ENCODE results near the gene CD99L2. TPM values are rescaled to one million over a fixed set of nuclear protein-coding genes. Genes with fewer than 3 reads are reported as not detected.
"Not testable (repeated sequence)": the region's sequence is repeated elsewhere in the genome, so short reads cannot be mapped to it uniquely, and the experiment has no call there.

Gene CD99L2
- total RNA-seq, 2 donors from 2014 or later = 66.0 to 72.0 TPM

DNA sequence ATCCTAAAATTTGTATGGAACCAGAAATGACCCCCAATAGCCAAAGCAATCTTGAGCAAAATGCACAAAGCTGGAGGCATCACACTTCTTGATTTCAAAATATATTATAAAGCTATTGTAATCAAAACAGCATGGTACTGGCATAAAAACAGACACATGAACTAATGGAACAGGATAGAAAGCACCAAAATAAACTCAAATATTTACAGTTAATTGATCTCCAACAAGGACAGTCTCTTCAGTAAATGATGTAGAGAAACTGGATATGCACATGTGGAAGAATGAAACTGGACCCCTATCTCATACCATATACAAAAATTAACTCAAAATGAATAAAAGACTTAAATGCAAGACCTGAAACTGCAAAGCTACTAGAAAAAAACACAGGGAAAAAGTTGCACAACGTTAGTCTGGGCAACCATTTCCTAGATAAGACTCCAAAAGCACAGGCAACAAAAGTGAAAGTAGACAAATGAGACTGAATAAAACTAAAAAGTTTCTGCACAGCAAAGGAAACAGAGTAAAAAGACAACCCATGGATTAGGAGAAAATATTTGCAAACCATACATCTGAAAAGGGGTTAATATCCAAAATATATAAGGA lies 64.9 kb downstream of the CD99L2 start:
- Histone ChIP-seq H3K27me3 (no peaks in the 10 kb centered on the region), H3K4me1 (no peaks in the 10 kb centered on the region), H3K36me3 (no peaks in the 10 kb centered on the region), H3K27ac (no peak overlapping the region), H3K4me3 (no peak overlapping the region), H3K9me3 (peaks cover 0 to 6% of the 10 kb centered on the region in 2 donors)
- no peak for DNase-seq (ENCODE audit: low spot score)
- TF ChIP-seq, protein P1, sequence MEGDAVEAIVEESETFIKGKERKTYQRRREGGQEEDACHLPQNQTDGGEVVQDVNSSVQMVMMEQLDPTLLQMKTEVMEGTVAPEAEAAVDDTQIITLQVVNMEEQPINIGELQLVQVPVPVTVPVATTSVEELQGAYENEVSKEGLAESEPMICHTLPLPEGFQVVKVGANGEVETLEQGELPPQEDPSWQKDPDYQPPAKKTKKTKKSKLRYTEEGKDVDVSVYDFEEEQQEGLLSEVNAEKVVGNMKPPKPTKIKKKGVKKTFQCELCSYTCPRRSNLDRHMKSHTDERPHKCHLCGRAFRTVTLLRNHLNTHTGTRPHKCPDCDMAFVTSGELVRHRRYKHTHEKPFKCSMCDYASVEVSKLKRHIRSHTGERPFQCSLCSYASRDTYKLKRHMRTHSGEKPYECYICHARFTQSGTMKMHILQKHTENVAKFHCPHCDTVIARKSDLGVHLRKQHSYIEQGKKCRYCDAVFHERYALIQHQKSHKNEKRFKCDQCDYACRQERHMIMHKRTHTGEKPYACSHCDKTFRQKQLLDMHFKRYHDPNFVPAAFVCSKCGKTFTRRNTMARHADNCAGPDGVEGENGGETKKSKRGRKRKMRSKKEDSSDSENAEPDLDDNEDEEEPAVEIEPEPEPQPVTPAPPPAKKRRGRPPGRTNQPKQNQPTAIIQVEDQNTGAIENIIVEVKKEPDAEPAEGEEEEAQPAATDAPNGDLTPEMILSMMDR (IDR thresholded peaks at IDR 0.05) = no peak

DNA sequence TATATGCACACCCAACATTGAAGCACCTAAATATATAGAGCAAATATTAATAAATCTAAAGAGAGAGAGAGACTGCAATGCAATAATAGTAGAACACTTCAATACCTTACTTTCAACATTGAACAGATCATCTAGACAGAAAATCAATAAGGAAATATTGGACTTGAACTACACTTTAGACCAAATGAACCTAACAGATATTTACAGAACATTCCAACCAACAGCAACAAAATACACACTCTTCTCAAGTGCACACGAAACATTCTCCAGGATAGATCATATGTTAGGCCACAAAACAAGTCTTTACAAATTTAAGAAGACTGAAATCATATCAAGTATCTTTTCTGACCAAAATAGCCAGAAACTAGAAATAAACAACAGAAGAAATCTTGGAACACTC lies 66.6 kb downstream of the CD99L2 start:
- Histone ChIP-seq H3K4me3 (no peak overlapping the region), H3K27ac (no peak overlapping the region), H3K27me3 (no peaks in the 10 kb centered on the region), H3K36me3 (no peaks in the 10 kb centered on the region), H3K9me3 (peaks cover 0 to 6% of the 10 kb centered on the region in 2 donors), H3K4me1 (no peaks in the 10 kb centered on the region)
- no peak for DNase-seq (ENCODE audit: low spot score)
- TF ChIP-seq, protein P1 (IDR thresholded peaks at IDR 0.05) = no peak

DNA sequence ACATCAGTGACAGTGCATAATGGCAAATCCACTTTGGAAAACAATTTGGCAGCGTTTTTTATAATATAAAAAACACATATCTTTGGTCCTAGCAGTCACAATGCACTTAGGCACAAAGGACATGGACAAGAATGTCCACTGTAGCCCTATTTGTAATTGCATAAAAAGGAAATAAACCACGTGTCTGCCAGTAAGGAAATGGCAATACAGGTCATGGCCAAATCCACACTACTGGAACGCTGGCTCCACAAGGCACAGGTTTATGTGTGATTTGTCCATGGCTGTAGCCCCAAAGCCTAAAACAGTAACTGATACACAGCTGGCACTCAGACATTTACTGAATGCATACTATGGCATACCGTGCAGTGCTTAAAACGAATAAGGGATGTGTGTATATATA lies 69.7 kb downstream of the CD99L2 start:
- no peaks in the 10 kb centered on the region for H3K4me1 ChIP-seq
- no peaks in the 10 kb centered on the region for H3K27me3 ChIP-seq
- no peak overlapping the region for H3K27ac ChIP-seq
- H3K4me3 ChIP-seq = no peak overlapping the region
- no peak for DNase-seq (ENCODE audit: low spot score)
- TF ChIP-seq, protein P1 (IDR thresholded peaks at IDR 0.05) = no peak
- no peaks in the 10 kb centered on the region for H3K36me3 ChIP-seq
- H3K9me3 ChIP-seq = peaks cover 0 to 5% of the 10 kb centered on the region in 2 donors

GRCh38 chrX:150824352-150824751 lies 74.1 kb downstream of the CD99L2 start:
- not testable (repeated sequence) for H3K27me3 ChIP-seq; DNase-seq (ENCODE audit: low spot score); H3K4me1 ChIP-seq

DNA sequence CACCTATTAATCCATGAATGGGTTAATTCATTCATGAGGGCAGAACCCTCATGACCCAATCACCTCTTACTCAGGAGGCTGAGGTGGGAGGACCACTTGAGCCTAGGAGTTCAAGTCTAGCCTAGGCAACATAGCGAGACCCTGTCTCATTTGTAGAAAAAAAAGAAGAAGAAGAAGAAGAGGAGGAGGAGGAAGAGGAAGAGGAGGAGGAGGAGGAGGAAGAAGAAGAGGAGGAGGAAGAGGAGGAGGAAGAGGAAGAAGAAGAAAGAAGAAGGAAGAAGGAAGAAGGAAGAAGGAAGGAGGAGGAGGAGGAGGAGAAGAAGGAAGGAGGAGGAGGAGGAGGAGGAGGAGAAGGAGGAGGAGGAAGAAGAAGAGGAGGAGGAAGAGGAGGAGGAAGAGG lies 74.6 kb downstream of the CD99L2 start:
- not testable (repeated sequence) for H3K4me3 ChIP-seq; H3K9me3 ChIP-seq; H3K36me3 ChIP-seq; H3K27ac ChIP-seq; H3K4me1 ChIP-seq; H3K27me3 ChIP-seq; DNase-seq (ENCODE audit: low spot score)

More at GRCh38 chrX:150824352-150824751, 74.1 kb downstream of the CD99L2 start:
- not testable (repeated sequence) for H3K36me3 ChIP-seq, H3K4me3 ChIP-seq, H3K27ac ChIP-seq, H3K9me3 ChIP-seq

DNA sequence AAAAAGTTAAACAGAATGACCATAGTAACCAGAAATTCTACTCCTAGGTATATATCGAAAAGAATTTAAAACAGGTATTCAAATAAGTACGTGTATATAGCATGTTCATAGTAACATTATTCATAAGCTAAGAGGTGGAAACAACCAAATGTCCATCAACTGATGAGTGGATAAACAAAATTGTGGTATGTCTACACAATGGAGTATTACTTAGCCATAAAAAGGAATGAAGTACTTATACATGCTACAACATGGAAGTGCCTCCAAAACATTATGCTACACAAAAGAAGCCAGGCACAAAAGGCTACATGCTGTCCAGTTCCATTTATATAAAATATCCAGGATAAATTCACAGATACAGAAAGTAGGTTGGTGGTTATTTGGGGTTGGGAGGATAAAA lies 76.5 kb downstream of the CD99L2 start:
- Histone ChIP-seq H3K4me1 (no peaks in the 10 kb centered on the region), H3K27ac (no peak overlapping the region), H3K9me3 (peaks cover 7 to 17% of the 10 kb centered on the region in 2 donors), H3K4me3 (no peak overlapping the region), H3K27me3 (no peaks in the 10 kb centered on the region), H3K36me3 (no peaks in the 10 kb centered on the region)
- DNase-seq (ENCODE audit: low spot score) = no peak
- TF ChIP-seq, protein P1 (IDR thresholded peaks at IDR 0.05) = no peak

DNA sequence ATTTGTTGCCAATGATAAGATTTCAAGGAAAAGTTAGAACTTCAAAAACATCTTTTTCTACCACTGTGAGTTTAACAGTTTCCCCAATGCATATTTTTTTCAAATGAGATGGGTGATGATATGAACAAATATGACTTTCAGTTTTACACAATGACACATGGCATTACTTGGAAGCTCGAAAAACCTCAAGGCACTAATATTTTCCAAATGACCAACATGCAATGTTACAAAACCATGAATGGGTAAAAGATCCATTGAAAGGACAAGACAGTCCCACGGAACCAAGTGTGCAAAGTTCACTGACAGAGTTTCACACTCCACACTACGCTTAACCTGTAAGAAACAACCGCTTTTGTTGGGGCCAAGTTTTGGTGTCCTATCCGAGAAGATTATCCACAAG lies 84.5 kb downstream of the CD99L2 start:
- TF ChIP-seq, protein P1 (IDR thresholded peaks at IDR 0.05) = no peak
- Histone ChIP-seq H3K4me1 (no peaks in the 10 kb centered on the region), H3K9me3 (peaks cover 0 to 8% of the 10 kb centered on the region in 2 donors), H3K36me3 (no peaks in the 10 kb centered on the region), H3K27ac (no peak overlapping the region), H3K27me3 (no peaks in the 10 kb centered on the region), H3K4me3 (no peak overlapping the region)
- no peak for DNase-seq (ENCODE audit: low spot score)
